ENCODE data around the gene HIPK1. TPM values are rescaled to one million over a fixed set of nuclear protein-coding genes. Genes with fewer than 3 reads are reported as not detected.

HIPK1 gene
- total RNA-seq, 1 donor from 2014 or later: 52.2 TPM

DNA sequence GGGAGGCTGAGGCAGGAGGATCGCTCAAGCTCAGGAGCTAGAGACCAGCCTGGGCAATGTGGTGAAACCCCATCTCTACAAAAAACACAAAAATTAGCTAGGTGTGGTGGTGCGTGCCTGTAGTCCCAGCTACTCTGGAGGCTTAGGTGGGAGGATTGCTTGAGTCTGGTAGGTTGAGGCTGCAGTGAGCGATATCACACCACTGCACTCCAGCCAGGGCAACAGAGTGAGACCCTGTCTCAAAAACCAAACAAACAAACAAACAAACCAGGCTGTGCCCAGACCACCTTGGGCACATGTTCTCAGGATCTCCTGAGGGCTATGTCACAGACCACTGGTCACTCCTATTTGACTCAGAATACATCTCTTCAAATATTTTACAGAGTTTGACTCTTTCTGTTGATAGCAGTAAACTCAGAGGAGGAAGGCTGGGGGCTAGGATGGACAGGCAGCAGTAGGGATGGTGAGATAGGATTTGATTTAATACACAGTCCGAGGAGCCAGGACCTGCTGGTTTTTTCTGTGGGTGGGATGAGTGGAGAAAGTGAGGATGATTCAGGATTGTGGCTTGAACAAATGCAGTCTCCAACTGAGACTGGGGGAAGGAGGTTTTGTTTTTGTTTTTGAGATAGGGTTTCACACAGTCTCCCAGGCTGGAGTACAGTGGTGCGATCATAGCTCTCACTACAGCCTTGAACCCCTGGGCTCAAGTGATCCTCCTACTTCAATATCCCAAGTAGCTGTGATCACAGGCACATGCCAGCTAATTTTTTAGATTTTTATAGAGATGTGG is 96.7 kb downstream of the HIPK1 start:
- H3K36me3 ChIP-seq: no peaks in the 10 kb centered on the region
- H3K27me3 ChIP-seq (ENCODE audit: low read depth): peaks cover 11% of the 10 kb centered on the region
- H3K4me1 ChIP-seq: no peaks in the 10 kb centered on the region
- no peak overlapping the region for H3K27ac ChIP-seq (replicated peaks)
- no peaks in the 10 kb centered on the region for H3K9me3 ChIP-seq (replicated peaks)
- intact Hi-C loops (cut with micrococcal nuclease): loop anchor here (2.0 kb wide), 1 partner anchor 57 kb away; no protein-coding TSS in a partner anchor
- no peak overlapping the region for H3K4me3 ChIP-seq
- TF ChIP-seq, protein P1, sequence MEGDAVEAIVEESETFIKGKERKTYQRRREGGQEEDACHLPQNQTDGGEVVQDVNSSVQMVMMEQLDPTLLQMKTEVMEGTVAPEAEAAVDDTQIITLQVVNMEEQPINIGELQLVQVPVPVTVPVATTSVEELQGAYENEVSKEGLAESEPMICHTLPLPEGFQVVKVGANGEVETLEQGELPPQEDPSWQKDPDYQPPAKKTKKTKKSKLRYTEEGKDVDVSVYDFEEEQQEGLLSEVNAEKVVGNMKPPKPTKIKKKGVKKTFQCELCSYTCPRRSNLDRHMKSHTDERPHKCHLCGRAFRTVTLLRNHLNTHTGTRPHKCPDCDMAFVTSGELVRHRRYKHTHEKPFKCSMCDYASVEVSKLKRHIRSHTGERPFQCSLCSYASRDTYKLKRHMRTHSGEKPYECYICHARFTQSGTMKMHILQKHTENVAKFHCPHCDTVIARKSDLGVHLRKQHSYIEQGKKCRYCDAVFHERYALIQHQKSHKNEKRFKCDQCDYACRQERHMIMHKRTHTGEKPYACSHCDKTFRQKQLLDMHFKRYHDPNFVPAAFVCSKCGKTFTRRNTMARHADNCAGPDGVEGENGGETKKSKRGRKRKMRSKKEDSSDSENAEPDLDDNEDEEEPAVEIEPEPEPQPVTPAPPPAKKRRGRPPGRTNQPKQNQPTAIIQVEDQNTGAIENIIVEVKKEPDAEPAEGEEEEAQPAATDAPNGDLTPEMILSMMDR (IDR thresholded peaks at IDR 0.05; ENCODE audit: borderline replicate concordance): no peak
- no peak for DNase-seq

DNA sequence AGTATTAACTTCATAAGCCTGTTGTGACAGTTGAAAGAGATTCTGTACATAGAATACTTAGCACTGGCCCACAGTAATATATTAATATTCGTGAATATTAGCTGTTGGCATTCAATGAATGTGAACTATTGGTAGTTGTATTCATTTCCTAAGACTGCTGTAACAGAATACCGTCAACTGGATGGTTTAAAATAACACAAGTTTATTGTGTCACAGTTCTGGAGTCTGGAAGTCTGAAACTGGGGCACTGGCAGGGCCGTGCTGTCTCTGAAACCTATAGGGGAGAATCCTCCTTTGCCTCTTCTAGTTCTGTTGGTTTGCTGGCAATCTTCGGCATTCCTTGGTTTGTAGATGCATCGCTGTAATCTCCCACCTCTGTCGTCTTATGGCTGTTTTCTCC is 97.7 kb downstream of the HIPK1 start:
- H3K27me3 ChIP-seq (ENCODE audit: low read depth): peaks cover 11% of the 10 kb centered on the region
- no peaks in the 10 kb centered on the region for H3K9me3 ChIP-seq (replicated peaks)
- H3K4me1 ChIP-seq: no peaks in the 10 kb centered on the region
- no peak overlapping the region for H3K27ac ChIP-seq (replicated peaks)
- no peak overlapping the region for H3K4me3 ChIP-seq
- intact Hi-C loops (cut with micrococcal nuclease): loop anchor here (2.0 kb wide), 1 partner anchor 56 kb away; no protein-coding TSS in a partner anchor
- TF ChIP-seq, protein P1 (IDR thresholded peaks at IDR 0.05; ENCODE audit: borderline replicate concordance): no peak
- no peak for DNase-seq
- no peaks in the 10 kb centered on the region for H3K36me3 ChIP-seq

Other genes with a start within 250 kb of the HIPK1 start
- 10.7 TPM for gene PHTF1, start 169.8 kb upstream of the HIPK1 start, total RNA-seq
- gene RSBN1, start 116.8 kb upstream of the HIPK1 start, total RNA-seq: 7.6 TPM
- gene PTPN22, start 57.6 kb upstream of the HIPK1 start, total RNA-seq: 0.44 TPM
- gene BCL2L15, start 41.7 kb upstream of the HIPK1 start, total RNA-seq: not detected
- 11.8 TPM for gene AP4B1, start 24.5 kb upstream of the HIPK1 start, total RNA-seq
- gene DCLRE1B, start 24.0 kb upstream of the HIPK1 start, total RNA-seq: 2.1 TPM
- gene OLFML3, start 50.1 kb downstream of the HIPK1 start, total RNA-seq: 14.3 TPM
- not detected for gene SYT6, start 224.5 kb downstream of the HIPK1 start, total RNA-seq